Thyroid gland (tissue), 4 donors: ENCODE results near the gene CSTB. TPM values are rescaled to one million over a fixed set of nuclear protein-coding genes. Genes with fewer than 3 reads are reported as not detected.

ENCODE experiments used
- DNase-seq, 2 donors: peaks; one replicate each; pipeline ENCODE4 v3.0.0-alpha.2; 2019
- H3K27ac ChIP-seq, 3 donors: fragments of 200-600 bp; sonication (generic); 1 replicate in 2 of 3; 2 replicates in 1 of 3; pipeline ENCODE4 v1.5.1; 2016 to 2019; ENCODE audit warnings: mild to moderate bottlenecking in 1 of 3, moderate library complexity in 1 of 3
- H3K27me3 ChIP-seq: fragments of 200-600 bp; sonication (generic); one replicate; pipeline ENCODE4 v1.5.1; 2019
- H3K36me3 ChIP-seq, 2 donors: fragments of 200-600 bp; sonication (generic); one replicate each; pipeline ENCODE4 v1.5.1; 2016 to 2019
- H3K4me1 ChIP-seq, 2 donors: fragments of 200-600 bp; sonication (generic); one replicate each; pipeline ENCODE4 v1.5.1; 2017 to 2019
- H3K4me3 ChIP-seq, 3 donors: fragments of 200-600 bp; sonication (generic); replicated peaks in 1 of 3; 1 replicate in 2 of 3; 2 replicates in 1 of 3; pipeline ENCODE4 v1.5.1; 2016; ENCODE audit warnings: mild to moderate bottlenecking in 1 of 3
- H3K9me3 ChIP-seq: fragments of 200-600 bp; sonication (generic); one replicate; pipeline ENCODE4 v1.5.1; 2017
- POLR2A ChIP-seq, 2 donors: fragments of 450-650 bp; IDR thresholded peaks; one replicate each; pipeline ENCODE4 v1.6.1; 2017; ENCODE audit warnings: antibody characterized with exemption in 2 of 2, mild to moderate bottlenecking in 2 of 2, moderate library complexity in 1 of 2
- WGBS, 2 donors: methylation state at CpG; one replicate each; pipeline ENCODE4 v1.1.5; 2017; 5-methylcytosine and 5-hydroxymethylcytosine counted together
- intact Hi-C: fragments of 100-400 bp; cut with DNase I; formaldehyde crosslinking; loops from one replicate; pipeline ENCODE4 v1.15.1; 2023
- total RNA-seq, 4 donors: library from RNA; depleted of rRNA; stranded (reverse); fragments of >200 nt; gene quantifications; one replicate each; pipeline ENCODE4 v1.2.3, GENCODE V29; 2016
- TF ChIP-seq, protein P1 (sequence below), 6 experiments: fragments of 200-600 bp in 3 of 6; fragments of 450-650 bp in 3 of 6; sonication (generic) in 3 of 6; IDR thresholded peaks; one replicate each; pipeline ENCODE4 v1.5.1; 2016 to 2019; ENCODE audit warnings: antibody characterized with exemption in 6 of 6, mild to moderate bottlenecking in 2 of 6, inconsistent platforms in 1 of 6, moderate library complexity in 1 of 6

Gene CSTB
- total RNA-seq, 4 donors from 2014 or later, result 9.1 to 32.4 (median 14.5) TPM

DNA sequence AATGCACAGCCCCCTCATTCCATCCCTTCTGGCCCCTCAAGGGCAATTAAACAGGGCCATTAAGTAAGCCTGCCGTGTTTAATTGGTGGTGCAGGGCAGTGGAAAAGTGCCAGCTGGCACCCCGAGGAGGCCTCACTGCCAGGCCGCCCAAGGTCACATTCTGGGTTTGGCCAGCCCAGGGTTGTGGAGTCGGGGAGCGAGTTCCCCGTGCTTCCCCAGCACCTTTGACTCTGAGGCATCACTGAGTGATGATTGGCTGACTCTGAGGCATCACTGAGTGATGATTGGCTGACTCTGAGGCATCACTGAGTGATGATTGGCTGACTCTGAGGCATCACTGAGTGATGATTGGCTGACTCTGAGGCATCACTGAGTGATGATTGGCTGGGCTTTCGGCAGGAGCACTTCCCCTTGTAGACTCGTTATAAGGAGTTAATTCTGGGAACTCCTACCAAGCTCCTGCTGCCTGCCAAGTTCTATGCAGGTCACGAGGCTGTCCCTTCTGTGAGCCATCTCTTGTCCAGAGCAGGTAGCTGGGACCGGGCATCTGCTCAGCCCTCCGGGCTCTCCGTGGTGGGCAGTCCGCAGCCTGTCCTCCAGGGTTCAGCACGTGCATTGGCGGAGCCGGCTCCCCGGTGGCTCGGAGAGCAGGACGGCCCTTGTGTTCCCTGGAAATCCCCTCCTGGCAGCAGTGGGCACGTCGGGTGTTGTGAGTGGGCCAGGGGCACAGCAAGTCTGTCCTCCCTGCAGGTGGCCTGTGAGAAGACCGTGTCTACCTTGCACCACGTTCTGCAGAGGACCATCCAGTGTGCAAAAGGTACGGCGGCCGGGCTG, 20.9 kb downstream of the CSTB start:
- DNase-seq, result no peak
- TF ChIP-seq POLR2A (IDR thresholded peaks at IDR 0.05), result no peak
- TF ChIP-seq, protein P1, sequence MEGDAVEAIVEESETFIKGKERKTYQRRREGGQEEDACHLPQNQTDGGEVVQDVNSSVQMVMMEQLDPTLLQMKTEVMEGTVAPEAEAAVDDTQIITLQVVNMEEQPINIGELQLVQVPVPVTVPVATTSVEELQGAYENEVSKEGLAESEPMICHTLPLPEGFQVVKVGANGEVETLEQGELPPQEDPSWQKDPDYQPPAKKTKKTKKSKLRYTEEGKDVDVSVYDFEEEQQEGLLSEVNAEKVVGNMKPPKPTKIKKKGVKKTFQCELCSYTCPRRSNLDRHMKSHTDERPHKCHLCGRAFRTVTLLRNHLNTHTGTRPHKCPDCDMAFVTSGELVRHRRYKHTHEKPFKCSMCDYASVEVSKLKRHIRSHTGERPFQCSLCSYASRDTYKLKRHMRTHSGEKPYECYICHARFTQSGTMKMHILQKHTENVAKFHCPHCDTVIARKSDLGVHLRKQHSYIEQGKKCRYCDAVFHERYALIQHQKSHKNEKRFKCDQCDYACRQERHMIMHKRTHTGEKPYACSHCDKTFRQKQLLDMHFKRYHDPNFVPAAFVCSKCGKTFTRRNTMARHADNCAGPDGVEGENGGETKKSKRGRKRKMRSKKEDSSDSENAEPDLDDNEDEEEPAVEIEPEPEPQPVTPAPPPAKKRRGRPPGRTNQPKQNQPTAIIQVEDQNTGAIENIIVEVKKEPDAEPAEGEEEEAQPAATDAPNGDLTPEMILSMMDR (IDR thresholded peaks at IDR 0.05), result no peak
- no peaks in the 10 kb centered on the region for H3K9me3 ChIP-seq
- 84 to 93% methylated on average over 8 to 24 of the region's 26 CpGs for WGBS, 2 donors
- peaks cover 47 to 57% of the 10 kb centered on the region in 2 donors for H3K36me3 ChIP-seq
- H3K27me3 ChIP-seq, result no peaks in the 10 kb centered on the region
- no peak overlapping the region for H3K4me3 ChIP-seq
- H3K4me1 ChIP-seq, result peaks cover 0 to 5% of the 10 kb centered on the region in 2 donors
- intact Hi-C loops, result no loop called here
- H3K27ac ChIP-seq, result no peak overlapping the region

DNA sequence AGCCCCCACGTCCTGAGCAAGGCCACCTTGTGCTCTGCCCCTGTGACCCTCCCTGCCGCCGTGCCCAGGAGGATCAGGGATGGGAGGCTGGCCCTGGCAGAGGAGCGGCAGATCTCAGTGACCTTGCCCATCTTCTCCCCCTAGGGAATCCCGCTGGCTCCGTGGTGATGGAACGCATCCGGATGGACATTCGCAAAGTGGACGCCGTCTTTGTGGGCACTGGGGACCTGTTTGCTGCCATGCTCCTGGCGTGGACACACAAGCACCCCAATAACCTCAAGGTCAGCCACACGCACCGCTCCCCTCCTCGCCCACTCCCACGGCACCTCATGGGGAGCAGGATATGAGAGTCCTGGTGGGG, 22.7 kb downstream of the CSTB start:
- Histone ChIP-seq H3K4me1 (peaks cover 0 to 5% of the 10 kb centered on the region in 2 donors), H3K27me3 (no peaks in the 10 kb centered on the region), H3K27ac (no peak overlapping the region), H3K36me3 (peaks cover 58% of the 10 kb centered on the region in 2 donors), H3K4me3 (no peak overlapping the region), H3K9me3 (no peaks in the 10 kb centered on the region)
- 94 to 95% methylated on average over 12 to 15 of the region's 16 CpGs for WGBS, 2 donors
- intact Hi-C loops, result no loop called here
- no peak for DNase-seq
- TF ChIP-seq POLR2A (IDR thresholded peaks at IDR 0.05), result no peak
- TF ChIP-seq, protein P1 (IDR thresholded peaks at IDR 0.05), result no peak

DNA sequence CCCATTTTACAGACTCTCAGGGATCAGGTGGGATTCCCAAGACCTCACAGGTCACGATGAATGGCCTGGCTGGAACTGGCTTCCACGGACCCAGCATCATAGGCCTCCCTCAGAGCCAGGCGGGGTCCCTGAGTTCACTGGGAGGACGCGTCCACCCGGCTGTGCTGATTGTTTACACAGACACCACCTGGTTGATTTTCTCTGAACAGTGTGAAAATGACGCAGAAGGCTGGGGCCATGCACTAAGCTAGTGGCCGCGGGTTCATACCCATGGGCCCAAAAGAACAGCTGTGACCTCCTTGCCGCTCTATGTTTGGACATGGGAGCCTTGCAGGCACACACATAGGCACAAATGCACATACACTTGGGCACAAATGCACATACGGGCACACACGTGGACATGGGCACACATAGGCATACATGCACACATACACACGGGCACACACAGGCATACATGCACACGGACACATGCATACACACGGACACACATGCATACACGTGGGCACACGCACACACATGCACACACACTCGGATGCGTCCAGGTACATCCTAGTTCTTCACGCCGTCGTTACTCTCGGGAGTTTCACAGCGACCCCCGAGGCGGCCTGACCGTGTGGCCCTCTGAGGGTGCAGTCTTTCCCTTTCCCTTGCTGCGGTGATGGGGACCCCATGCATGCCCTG, 23.2 kb downstream of the CSTB start:
- intact Hi-C loops, result no loop called here
- DNase-seq, result no peak
- no peak for TF ChIP-seq POLR2A (IDR thresholded peaks at IDR 0.05)
- TF ChIP-seq, protein P1 (IDR thresholded peaks at IDR 0.05), result no peak
- Histone ChIP-seq H3K27me3 (no peaks in the 10 kb centered on the region), H3K36me3 (peaks cover 58 to 61% of the 10 kb centered on the region in 2 donors), H3K4me3 (no peak overlapping the region), H3K27ac (no peak overlapping the region), H3K9me3 (no peaks in the 10 kb centered on the region), H3K4me1 (peaks cover 0 to 5% of the 10 kb centered on the region in 2 donors)
- WGBS, 2 donors, result 94 to 97% methylated on average over 22 to 26 of the region's 28 CpGs

DNA sequence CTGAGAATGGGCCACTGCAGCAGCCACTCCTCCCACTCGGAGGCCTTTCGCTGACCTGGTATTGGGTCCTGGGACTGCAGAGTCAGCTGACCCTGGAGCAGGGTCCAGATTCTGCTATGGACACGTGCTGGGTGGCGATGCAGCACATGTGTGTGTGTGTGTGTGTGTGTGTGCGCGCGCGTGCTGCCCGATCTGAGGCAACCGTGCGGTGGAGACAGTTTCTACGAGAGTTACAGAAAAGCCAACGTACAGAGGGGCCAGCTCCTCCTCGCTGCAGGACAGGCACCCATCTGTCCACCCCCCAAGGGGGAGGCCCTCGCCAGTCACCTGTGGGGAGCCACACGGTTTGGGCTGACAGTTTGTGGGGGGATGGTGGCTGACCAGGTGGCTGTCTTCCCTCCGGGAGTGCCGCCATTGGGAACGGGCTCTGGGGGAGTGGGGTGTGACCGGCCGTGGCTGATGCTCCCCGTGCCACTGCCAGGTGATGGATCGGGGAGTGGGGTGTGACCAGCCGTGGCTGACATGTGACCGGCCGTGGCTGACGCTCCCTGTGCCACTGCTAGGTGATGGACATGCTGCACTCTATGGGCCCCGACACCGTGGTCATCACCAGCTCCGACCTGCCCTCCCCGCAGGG, 24.0 kb downstream of the CSTB start:
- Histone ChIP-seq H3K4me3 (no peak overlapping the region), H3K27ac (no peak overlapping the region), H3K9me3 (no peaks in the 10 kb centered on the region), H3K4me1 (no peaks in the 10 kb centered on the region), H3K27me3 (no peaks in the 10 kb centered on the region), H3K36me3 (peaks cover 58 to 67% of the 10 kb centered on the region in 2 donors)
- no peak for DNase-seq
- intact Hi-C loops, result no loop called here
- TF ChIP-seq, protein P1 (IDR thresholded peaks at IDR 0.05), result no peak
- TF ChIP-seq POLR2A (IDR thresholded peaks at IDR 0.05), result no peak
- 94 to 95% methylated on average over 11 to 20 of the region's 31 CpGs for WGBS, 2 donors
